Smooth muscle cell (in vitro differentiated cells): ENCODE results near the gene GPR153. TPM values are rescaled to one million over a fixed set of nuclear protein-coding genes. Genes with fewer than 3 reads are reported as not detected.
A peak's percentile ranks its signal among the peaks of the same experiment; 100 is the strongest.

Experiments used
- DNase-seq: peaks from one replicate; lab custom pipeline; 2025; ENCODE audit not compliant: unreplicated experiment; lab: John Stamatoyannopoulos, UW
- H2AFZ ChIP-seq: fragments of 200-600 bp; sonication (generic); 2 replicates; pipeline ENCODE4 v1.6.0; 2016; ENCODE audit warnings: antibody characterized with exemption, low read depth, mild to moderate bottlenecking
- H3F3A ChIP-seq: fragments of 200-600 bp; sonication (generic); 2 replicates; pipeline ENCODE4 v1.6.0; 2017; ENCODE audit warnings: antibody characterized with exemption, low read depth
- H3K27ac ChIP-seq: fragments of 200-600 bp; sonication (generic); 2 replicates; pipeline ENCODE4 v1.5.1; 2016; ENCODE audit warnings: low read depth, mild to moderate bottlenecking
- H3K27me3 ChIP-seq: fragments of 200-600 bp; sonication (generic); 2 replicates; pipeline ENCODE4 v1.6.1; 2016; ENCODE audit warnings: low read depth, mild to moderate bottlenecking
- H3K36me3 ChIP-seq: fragments of 200-600 bp; sonication (generic); 2 replicates; pipeline ENCODE4 v1.5.1; 2016; ENCODE audit warnings: low read depth
- H3K4me1 ChIP-seq: fragments of 200-600 bp; sonication (generic); 2 replicates; pipeline ENCODE4 v1.5.1; 2016; ENCODE audit warnings: low read depth
- H3K4me2 ChIP-seq: fragments of 200-600 bp; sonication (generic); 2 replicates; pipeline ENCODE4 v1.6.0; 2016; ENCODE audit warnings: mild to moderate bottlenecking
- H3K4me3 ChIP-seq: fragments of 200-600 bp; sonication (generic); 2 replicates; pipeline ENCODE4 v1.5.1; 2016; ENCODE audit warnings: mild to moderate bottlenecking
- H3K79me2 ChIP-seq: fragments of 200-600 bp; sonication (generic); 2 replicates; pipeline ENCODE4 v1.6.0; 2016; ENCODE audit warnings: low read depth, mild to moderate bottlenecking
- H3K9ac ChIP-seq: fragments of 200-600 bp; sonication (generic); 2 replicates; pipeline ENCODE4 v1.6.0; 2016; ENCODE audit warnings: low read depth
- H3K9me3 ChIP-seq: fragments of 200-600 bp; sonication (generic); replicated peaks from 2 replicates; pipeline ENCODE4 v1.5.1; 2016; ENCODE audit warnings: low read depth
- H4K20me1 ChIP-seq: fragments of 200-600 bp; sonication (generic); 2 replicates; pipeline ENCODE4 v1.6.0; 2016; ENCODE audit warnings: low read depth
- CTCF ChIP-seq: fragments of 200-600 bp; sonication (generic); IDR thresholded peaks from 2 replicates; pipeline ENCODE4 v1.5.1; 2017; ENCODE audit warnings: borderline replicate concordance, mild to moderate bottlenecking, antibody characterized with exemption; ENCODE audit not compliant: insufficient read depth, poor library complexity, severe bottlenecking
- WGBS: methylation state at CpG from one replicate; pipeline ENCODE4 v1.1.7; 2016; ENCODE audit warnings: low lambda C conversion rate; 5-methylcytosine and 5-hydroxymethylcytosine counted together
- polyA plus RNA-seq: library from polyadenylated mRNA; unstranded; fragments of >200 nt; fragmentation: Nextera tagmentation; extraction: Ambion mirVana; gene quantifications from 2 replicates; pipeline ENCODE4 v1.2.1, GENCODE V29; 2016
- total RNA-seq: library from RNA; depleted of rRNA; stranded (reverse); fragments of >200 nt; gene quantifications from 2 replicates; pipeline ENCODE4 v1.2.3, GENCODE V29; 2014

Gene GPR153
- total and polyA plus RNA-seq, 2 experiments from 2014 or later = 8.2 to 15.8 TPM

GRCh38 chr1:6276811-6277555 is 16.1 kb upstream of the GPR153 start:
- Histone ChIP-seq H3K9ac (no peak overlapping the region), H4K20me1 (peaks cover 3% of the 10 kb centered on the region), H2AFZ (no peak overlapping the region), H3K4me2 (peak overlapping the region; percentile 83), H3K4me3 (no peak overlapping the region), H3K79me2 (no peaks in the 10 kb centered on the region), H3F3A (no peaks in the 10 kb centered on the region), H3K27ac (no peak overlapping the region), H3K4me1 (peaks cover 17% of the 10 kb centered on the region), H3K36me3 (no peaks in the 10 kb centered on the region), H3K27me3 (no peaks in the 10 kb centered on the region), H3K9me3 (no peaks in the 10 kb centered on the region)
- DNase-seq = no peak
- TF ChIP-seq CTCF = no peak
- 95% methylated on average over 18 of the region's 20 CpGs for WGBS

GRCh38 chr1:6275826-6276782 is 15.2 kb upstream of the GPR153 start:
- H3K4me2 ChIP-seq = peak overlapping the region; percentile 83
- H3K9ac ChIP-seq = peak overlapping the region; percentile 47
- no peak overlapping the region for H3K4me3 ChIP-seq
- H3F3A ChIP-seq = no peaks in the 10 kb centered on the region
- no peaks in the 10 kb centered on the region for H3K9me3 ChIP-seq
- peak overlapping the region; percentile 84 for H3K27ac ChIP-seq
- peak overlapping the region; percentile 55 for H2AFZ ChIP-seq
- H3K79me2 ChIP-seq = no peaks in the 10 kb centered on the region
- no peaks in the 10 kb centered on the region for H3K36me3 ChIP-seq
- DNase-seq = peak; percentile 46
- 40% methylated on average over 35 of the region's 35 CpGs for WGBS
- peaks cover 17% of the 10 kb centered on the region for H3K4me1 ChIP-seq
- H4K20me1 ChIP-seq = peaks cover 3% of the 10 kb centered on the region
- H3K27me3 ChIP-seq = no peaks in the 10 kb centered on the region
- no peak for TF ChIP-seq CTCF

GRCh38 chr1:6274622-6275139 is 13.8 kb upstream of the GPR153 start:
- H3K9ac ChIP-seq = no peak overlapping the region

More at GRCh38 chr1:6274622-6275139, 13.8 kb upstream of the GPR153 start:
- Histone ChIP-seq H3K4me3 (no peak overlapping the region), H3K36me3 (no peaks in the 10 kb centered on the region), H3K9me3 (no peaks in the 10 kb centered on the region), H4K20me1 (peaks cover 3% of the 10 kb centered on the region), H3K4me1 (peaks cover 17% of the 10 kb centered on the region), H3K4me2 (no peak overlapping the region), H3K79me2 (no peaks in the 10 kb centered on the region), H3F3A (no peaks in the 10 kb centered on the region), H2AFZ (no peak overlapping the region), H3K27ac (no peak overlapping the region), H3K27me3 (no peaks in the 10 kb centered on the region)
- TF ChIP-seq CTCF = no peak
- WGBS = 98% methylated on average over 16 of the region's 16 CpGs
- DNase-seq = no peak
